ENCODE measurements around the gene TIMM22.

DNA sequence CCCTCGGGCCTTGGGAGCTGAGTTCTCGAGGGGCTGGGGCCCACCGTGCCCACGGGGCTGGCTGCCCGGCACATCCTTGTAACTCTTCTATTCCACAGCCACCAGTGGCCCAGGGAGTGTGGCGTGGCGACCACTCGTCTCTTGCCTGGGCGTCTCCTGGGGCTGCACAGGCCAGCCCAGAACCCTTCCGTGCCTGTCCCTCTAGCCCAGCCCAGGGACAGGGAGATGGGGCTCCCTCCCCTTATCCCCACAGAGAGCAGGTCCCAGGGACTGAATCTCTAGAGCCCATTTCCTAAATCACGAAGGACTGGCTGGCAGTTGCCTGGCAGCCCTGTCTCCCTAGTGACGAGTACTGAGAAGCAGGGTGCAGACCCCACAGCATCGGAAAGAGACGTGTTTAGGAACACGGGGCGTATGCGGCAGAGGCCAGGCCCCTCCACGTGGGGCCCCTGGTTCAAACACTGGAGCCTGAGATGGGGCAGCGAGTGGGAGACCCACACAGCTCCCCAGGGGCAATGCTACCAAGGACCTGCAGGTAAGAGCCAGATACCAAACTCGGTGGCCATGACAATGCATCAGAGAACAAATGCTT is 51.0 kb downstream of the TIMM22 start:
- TF ChIP-seq POLR2A (IDR thresholded peaks at IDR 0.05; ENCODE audit: low read length) (no peak), GATA1 (IDR thresholded peaks at IDR 0.05; ENCODE audit: low read depth, low read length) (no peak)

Measured in erythroblast (primary cell).